GM23248 (cell line): ENCODE measurements around the gene ARPC5.

Source experiments
- EZH2 ChIP-seq: fragments of 200-600 bp; sonication (generic); IDR thresholded peaks from 2 replicates; pipeline ENCODE4 v1.6.1; 2018; ENCODE audit warnings: antibody characterized with exemption, mild to moderate bottlenecking; ENCODE audit not compliant: insufficient read depth, poor library complexity, severe bottlenecking
- EZH2phosphoT487 ChIP-seq: fragments of 200-600 bp; sonication (generic); IDR thresholded peaks from 2 replicates; pipeline ENCODE4 v1.6.1; 2018; ENCODE audit warnings: antibody characterized with exemption, moderate library complexity, mild to moderate bottlenecking, low read depth; ENCODE audit not compliant: insufficient read depth

DNA sequence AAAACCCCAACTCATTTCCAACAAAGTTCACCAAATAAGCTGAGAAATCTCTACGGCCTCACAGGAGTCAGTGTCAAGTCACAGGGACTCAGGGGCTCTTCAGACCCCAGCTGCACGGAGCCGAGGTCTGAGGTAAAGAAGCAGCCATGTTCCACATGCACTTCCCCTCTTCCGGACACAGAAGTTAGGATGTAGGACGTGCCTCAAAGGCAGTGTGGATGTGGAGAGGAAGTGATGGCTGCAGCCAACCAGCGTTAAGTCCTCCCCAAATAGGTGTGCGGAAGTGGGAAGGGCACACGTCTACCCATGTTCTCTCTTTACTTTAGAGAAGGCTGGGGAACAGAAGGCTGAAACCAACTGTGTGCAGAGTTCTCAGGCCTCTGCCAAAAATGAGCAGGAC lies 30.8 kb downstream of the ARPC5 start:
- TF ChIP-seq EZH2 = no peak
- TF ChIP-seq EZH2phosphoT487 = no peak
